NCI-H187 treated with DMSO at 0.1 percent for 48 hours (cell line): Measurements from ENCODE around the gene ZBED4.

ENCODE experiments used
- DNase-seq: peaks from one replicate; lab custom pipeline; 2025; lab: John Stamatoyannopoulos, UW

The ZBED4 gene

DNA sequence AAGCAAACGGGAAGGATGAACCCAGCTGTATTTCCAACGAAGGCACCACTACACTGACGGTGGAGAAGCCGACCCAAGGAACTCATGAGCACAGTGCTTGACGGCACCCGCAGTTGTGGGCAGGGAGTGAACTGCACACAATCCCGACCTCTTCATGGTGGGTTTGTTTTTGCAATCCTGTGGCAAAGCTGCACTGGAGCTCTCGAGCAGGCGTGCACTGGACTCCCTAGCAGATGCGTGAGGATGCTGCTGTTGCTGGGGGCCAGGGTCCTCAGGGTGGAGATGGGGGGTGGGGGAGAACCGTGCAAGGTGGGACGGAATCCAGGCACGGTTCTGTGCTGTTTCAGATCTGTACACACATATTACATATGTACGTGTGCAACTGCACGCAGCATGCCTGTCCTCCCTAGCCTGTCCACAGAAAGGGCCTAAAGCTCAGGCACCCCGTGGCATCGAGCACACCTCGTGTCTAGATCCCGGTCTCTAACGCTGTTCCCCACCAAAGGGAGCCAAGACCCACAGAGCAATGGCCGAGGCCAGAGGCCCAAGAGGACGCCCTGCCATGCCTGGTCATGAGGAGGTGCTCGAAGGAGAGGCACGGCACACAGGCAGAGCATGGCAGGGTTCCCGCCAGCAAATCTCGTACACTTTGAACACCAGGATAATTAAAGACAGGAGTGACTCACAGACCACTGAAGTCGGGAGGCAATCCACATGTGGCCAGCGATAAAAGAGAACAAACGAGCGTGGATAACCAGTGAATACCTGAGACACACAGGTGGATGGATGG, 47.0 kb downstream of the ZBED4 start:
- DNase-seq, result no peak

DNA sequence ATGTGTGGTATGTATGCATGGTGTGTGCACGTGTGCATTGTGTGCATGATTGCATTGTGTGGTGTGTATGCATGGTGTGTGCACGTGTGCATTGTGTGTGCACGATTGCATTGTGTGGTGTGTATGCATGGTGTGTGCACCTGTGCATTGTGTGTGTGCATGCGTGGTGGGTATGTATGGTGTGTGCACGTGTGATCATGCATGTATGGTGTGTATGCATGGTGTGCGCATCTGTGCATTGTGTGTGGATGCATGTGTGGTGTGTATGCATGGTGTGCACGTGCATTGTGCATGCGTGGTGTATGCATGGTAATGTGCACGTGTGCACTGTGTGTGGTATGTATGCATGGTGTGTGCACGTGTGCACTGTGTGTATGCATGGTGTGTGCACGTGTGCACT, 47.8 kb downstream of the ZBED4 start:
- DNase-seq, result no peak

DNA sequence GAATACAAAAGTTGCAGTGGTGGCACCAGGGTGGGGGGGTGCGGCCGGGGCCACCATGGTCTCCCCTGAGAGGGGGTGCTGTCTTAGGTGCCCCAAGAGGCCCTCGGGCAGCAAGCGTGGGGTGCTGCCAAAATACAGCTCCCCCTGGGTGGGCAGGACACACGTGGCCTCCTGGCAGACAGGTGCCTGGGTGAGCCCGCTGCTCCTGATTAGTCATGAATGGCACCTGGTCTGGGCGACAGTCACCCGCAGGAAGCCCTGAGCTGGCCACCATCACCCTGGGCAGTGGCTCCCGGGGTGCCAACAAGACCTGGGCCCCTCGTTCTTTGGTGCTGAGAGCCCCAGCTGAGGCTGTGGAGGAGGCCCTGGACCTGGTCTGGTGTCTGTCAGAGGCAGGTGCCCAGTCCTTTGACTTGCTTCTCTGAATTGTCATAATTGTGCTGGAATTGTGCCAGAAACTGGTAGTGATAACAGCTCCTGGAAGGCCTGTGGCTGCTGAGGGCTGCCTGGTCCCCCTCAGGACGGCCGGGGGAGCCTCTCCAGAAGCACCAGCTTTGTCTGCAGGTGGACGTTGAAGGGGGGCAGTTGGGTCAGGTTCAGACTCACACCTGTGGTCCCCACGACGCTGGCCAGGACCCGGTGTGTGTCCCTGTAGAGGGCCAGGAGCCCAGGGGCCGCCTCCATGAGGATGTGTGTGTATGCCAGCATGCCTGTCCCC, 49.8 kb downstream of the ZBED4 start:
- DNase-seq, result no peak

DNA sequence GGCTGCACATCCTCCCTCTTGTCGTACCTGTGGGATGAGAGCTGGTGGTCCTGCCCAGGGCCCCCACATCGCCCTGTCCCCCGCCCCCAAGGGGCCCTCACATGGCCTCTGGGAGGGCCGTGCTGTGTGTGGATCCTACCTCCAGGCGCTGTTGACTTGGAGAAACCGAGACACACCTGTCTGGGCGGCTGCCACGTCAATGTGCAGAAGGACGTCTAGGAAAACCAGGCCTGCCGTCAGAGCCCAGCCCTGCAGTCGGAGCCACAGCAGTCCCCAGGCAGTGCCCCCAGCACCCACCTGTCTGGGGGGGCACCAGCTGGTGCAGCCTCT, 50.4 kb downstream of the ZBED4 start:
- DNase-seq, result no peak

DNA sequence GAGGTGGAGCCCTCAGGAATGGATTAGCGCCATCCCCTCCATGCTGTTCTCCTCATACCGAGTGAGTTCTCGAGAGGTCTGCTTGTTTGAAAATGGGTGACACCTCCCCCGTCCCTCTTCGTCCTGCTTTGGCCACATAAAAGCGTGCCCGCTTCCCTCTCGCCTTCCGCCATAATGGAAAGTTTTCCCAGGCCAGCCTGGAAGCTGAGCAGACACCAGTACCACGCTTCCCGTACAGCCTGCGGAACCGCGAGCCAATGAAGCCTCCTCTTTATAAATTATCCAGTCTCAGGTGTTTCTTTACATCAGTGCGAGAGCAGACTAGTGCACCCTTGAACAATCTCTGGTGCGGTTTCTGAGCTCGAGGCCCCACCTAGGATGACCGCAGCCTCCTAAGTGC, 51.8 kb downstream of the ZBED4 start:
- DNase-seq, result no peak

DNA sequence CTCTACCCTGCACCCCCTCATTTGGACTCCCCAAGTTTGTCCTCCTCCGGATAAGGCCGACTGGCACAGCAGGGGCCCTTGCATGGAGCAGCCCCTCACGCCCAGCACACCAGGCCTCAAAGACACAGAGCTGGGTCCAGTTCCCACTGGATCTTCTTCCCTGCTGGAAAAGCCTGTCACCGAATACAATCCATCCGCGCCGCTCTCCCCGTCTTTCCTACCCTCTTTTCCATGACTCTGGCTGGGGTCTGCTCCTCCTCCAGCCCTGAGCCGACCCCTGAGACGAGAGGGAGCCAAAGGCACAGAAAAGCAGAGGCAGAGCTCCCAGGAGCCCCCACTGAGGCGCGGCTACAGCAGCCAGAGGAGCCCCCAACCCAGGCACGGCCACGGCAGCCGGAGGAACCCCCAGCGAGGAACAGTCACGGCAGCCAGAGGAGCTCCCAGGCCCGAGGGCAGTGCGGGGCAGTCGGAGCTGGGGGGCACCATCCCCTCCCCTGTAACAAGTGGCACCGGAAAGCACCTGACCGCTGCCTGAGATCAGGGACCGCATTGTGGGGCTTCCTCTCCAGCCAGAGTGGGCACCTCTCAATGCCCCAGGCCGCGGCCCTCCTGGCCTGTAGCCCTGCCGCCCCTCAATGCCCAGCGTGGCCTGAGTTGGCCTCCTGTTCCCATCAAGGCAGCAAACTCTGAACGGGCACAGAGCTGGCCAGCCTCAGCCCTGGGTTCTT, 52.6 kb downstream of the ZBED4 start:
- DNase-seq, result no peak

DNA sequence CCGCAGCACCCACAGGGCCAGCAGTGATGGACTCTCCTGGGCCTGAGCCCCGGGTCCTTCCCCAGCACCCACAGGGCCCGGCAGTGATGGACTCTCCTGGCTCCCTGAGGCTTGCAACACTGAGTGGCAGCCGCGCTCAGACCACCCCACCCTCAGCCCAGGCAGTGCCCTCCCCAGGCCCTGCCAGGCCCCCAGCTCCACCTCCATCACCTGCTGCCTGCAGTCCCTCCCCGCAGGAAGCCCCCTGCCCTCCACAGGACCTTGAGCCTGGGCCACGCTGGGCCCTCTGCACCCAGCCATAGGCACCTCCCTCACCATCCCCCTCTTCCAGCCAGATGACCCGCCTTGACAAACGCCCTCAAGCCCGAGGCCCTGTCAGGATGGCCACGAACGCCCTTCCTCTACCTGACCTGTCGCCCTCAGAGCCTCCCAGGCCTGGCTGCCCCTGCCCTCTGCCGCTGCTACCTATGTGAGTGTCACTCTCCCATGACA, 53.2 kb downstream of the ZBED4 start:
- no peak for DNase-seq

DNA sequence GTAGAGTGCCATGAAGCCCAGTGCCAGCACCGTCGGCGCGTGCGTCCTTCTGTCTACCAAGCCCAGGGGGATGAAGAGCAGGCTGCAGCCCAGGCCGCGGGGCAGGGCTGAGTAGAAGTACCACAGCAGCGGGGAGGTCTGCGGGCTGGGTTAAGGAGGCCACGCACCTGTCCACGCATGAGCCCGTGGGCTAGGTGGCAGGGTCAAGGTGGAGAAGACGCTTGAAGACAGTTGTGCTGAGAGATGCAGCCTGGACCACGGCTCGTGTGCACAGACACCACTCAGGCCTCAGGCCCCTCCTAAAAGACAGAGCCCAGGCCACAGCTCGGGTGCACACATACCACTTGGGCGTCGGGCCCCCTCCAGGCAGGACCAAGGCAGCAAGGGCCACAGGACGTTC, 54.2 kb downstream of the ZBED4 start:
- no peak for DNase-seq

DNA sequence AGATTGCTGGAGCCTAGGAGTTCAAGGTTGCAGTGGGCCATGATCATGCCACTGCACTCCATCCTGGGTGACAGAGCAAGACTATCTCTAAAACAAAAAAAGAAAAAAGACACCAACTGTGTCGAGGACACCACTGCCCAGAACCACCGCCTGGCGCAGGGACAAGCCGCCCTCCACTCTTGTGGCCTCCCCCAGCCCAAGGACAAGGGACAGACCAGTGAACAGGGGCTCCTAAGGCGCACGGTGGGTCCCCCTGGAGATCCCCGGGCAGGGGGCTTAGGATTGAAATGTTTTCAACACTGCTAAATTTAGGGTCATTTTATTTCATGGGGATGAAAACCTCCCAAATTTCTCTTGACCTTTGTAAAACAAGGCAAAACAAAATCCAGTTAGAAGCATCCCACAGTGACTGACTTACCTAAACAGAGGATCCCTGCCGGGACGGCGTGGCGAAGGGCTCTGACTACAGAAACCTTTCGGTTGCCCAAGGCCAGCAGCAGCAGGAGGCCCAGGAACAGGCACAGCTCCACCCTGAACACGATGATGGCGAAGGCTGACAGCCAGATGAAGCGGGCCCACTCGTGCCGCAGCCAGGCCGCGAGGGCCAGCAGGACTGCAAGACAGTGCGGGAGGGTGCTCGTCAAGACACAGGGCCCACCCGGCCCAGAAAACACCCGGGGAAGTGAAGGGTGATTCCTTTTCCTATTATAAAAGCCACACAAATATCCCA, 56.0 kb downstream of the ZBED4 start:
- no peak for DNase-seq

DNA sequence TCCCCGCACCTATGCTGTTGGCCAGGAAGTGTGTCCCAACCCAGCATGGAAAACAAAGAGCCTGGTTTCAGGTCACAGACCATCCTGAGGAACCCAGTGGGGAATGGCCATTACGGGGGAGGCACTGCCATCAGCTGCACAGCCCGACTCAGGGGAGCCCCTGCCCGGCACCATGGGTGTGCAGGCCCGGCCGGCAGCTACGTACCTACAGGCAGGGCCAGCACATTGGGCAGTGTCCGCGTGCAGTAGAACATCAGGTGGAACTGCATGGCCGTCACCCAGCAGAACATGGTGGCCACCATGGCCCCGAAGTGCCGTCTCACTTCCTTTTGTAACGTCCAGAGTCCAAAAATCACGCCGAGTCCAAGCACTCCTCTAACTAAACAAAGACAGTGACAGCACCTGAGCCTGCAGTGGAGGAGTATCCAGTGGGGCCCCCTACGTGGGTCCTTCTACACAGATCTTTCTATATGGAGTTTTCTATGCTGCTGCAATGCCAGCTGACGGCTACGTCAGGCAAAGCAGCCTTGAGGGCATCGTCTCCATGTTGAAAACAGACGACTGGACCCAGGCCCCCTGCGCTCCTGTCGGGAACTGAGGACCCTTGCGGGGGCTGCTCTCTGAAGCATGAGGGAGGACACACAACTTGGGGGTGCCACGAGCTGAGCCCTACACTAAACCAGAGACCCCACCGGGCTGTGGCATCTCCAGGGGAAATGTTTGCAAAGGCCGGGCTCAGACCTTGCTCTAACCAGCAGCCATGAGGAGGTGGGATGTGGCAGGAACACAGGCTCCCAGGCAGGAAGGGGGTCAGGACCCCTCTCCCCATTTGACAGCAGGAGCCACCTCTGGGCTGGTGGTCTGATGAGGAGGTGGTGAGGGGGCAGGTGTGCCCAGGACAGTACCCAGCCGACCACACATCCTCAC, 56.8 kb downstream of the ZBED4 start:
- no peak for DNase-seq

DNA sequence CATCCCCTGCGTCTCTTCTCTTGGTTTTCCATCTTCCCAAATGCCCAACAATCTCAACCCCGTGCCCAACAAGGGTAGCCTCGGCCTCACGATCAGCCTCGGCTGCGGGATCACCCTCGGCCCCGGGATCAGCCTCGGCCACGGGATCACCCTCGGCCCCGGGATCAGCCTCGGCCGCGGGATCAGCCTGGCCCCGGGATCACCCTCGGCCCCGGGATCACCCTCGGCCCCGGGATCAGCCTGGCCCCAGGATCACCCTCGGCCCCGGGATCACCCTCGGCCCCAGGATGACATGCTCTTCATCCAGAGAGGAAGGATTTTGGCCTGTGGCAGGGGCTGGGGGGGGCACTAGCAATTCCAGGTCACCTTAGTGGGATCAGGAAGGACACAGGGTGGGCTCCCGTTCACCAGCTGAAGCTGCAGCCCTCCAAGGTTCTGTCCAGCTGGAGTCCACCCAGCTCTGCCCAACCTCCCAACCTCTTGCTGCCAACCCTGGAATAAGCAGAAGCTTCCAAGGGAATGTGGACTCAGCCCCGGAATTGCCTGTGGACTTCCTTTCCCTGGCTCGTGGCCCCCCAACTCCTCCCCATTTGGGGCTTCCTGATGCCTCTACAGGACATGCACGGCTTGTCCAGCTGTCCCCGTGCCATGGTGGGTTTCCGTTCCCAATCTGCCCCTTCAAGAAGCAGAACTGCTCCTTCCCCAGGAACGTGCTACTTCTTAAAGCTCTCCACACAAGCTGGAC, 58.4 kb downstream of the ZBED4 start:
- no peak for DNase-seq

DNA sequence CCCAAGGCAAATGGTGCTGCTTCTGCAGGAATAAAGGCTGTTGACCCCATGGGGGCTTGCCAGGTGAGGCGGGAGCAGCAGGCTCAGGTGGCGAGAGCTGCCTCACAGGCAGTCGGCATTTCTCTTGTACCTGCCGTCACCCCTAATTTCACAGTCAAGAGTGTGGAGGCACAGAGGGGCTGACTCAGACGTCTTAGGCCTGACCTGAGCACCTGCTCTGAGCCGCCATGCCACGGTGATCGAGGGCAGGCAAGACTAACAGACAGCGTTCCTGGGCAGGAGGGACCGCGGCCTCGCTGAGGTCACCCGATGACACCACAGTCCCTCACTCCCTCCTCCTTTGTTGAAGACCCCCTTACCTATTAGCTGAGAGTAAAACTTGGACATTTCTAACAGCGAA, 59.4 kb downstream of the ZBED4 start:
- no peak for DNase-seq

DNA sequence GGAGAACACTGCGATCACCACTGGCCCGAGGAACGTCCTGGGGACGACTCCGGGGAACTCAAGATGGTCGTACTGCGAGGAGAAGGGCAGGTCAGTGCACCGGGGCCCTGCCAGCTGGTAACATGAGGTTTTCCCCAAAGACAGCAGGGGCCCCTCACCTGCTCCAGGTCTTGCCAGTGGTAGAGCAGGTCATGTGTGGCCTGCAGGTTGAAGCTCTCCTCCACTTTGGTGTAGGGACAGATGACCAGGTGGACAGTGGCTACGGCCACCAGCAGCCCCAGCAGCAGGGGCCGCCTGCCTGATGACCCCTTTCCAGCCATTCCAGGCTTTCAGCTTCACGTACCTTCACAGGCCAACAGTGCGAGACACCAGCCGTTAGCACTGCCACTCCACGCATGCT, 59.8 kb downstream of the ZBED4 start:
- DNase-seq, result no peak

DNA sequence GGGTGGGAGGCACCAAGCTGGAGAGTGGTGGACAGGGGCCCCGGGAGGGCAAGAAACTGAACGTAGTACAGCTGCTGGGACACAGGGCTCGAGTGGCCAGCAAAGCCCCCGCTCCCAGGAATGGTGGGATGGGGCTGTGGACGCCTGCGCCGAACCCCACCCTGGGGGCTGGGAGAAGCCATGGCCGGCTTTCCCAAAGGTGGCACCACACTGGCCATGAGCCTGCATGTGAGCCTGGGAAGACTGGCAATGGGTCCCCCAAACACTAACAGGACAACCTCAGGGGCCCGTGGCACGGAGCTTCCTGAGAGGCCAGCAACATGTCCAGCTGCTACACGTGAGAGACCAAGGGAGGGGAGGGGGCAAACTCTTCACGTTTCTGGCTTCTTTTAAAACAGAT, 60.6 kb downstream of the ZBED4 start:
- DNase-seq, result no peak

DNA sequence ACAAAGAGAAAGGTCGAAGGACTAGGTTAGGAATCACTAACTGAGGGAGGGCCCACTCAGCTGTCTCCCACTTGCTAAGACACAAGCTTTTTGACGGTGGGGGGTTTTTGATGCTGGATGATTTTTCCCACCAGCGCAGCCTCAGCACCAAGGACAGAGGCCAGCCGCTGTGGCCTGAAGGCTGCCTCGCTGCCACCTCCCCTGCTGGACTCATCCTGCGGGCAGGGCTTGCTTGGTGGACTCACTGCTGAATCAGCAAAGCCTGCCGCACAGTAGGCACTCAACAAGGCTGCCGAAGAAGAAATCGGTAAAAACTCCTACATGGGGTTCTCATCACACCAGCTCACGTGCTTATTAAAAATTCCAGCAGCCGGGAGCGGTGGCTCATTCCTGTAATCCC, 62.0 kb downstream of the ZBED4 start:
- DNase-seq, result no peak

DNA sequence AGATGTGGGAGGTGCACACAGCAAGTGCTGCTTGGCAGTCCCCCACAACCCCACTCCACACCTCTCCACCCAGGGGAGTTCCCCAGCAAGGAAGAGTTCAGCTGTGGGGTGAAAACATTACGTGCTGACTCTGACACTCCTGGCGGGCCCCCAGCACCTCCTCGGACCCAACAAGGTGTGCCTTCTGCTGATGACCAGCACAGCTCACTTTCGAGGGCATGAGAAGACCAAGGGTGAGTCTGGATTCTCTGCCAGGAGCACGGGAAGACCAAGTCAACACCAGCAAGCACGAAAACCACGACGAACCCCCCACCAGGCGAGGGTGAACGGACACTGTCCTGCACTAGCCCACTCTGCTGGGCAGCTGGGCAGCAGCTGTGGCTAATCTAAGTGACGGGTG, 63.2 kb downstream of the ZBED4 start:
- no peak for DNase-seq

DNA sequence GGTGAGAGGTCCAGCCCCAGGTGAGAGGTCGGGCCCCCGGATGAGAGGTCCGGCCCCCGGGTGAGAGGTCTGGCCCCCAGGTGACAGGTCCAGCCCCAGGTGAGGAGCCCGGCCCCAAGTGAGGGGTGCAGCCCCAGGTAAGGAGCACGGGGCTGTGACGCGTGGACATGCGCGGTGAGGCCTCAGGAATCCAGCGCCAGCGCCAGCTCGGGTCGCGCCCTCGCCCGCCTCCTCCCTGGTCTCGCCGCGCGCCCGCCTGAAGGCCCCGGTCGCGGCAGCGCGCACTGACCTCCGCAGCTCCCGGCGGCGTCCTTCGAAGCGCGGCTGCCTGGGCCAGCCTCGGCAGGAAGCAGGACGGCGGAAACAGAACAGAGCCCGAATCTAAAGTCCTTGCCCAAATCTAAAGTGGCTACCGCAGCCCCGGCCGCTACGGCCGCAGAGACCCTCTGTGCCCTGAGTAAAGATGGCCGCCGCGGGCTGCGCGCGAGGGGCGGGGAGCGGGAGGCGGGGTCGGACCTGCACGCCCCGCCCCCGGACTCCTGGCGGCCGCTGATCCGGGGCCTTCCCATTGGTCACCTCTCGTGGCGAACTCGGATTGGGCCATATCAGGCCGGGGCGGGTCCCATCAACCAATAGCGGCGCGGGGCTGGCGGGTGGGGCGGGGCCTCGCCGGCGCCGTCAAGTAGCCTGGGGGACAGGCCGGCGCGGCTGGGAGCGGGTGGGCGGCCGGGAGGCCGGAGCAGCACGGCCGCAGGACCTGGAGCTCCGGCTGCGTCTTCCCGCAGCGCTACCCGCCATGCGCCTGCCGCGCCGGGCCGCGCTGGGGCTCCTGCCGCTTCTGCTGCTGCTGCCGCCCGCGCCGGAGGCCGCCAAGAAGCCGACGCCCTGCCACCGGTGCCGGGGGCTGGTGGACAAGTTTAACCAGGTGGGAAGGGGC, 64.6 kb downstream of the ZBED4 start, which contains the start of the genes ALG12 and CRELD2:
Gene ALG12 (minus strand): TSS at position 465 of the 937 bp plus-strand sequence. CDS start 4,673 bp downstream, outside the sequence.
Gene CRELD2 (plus strand): TSS at position 661 of the 937 bp plus-strand sequence. CDS start 136 bp downstream, at position 797.
- DNase-seq, result no peak

DNA sequence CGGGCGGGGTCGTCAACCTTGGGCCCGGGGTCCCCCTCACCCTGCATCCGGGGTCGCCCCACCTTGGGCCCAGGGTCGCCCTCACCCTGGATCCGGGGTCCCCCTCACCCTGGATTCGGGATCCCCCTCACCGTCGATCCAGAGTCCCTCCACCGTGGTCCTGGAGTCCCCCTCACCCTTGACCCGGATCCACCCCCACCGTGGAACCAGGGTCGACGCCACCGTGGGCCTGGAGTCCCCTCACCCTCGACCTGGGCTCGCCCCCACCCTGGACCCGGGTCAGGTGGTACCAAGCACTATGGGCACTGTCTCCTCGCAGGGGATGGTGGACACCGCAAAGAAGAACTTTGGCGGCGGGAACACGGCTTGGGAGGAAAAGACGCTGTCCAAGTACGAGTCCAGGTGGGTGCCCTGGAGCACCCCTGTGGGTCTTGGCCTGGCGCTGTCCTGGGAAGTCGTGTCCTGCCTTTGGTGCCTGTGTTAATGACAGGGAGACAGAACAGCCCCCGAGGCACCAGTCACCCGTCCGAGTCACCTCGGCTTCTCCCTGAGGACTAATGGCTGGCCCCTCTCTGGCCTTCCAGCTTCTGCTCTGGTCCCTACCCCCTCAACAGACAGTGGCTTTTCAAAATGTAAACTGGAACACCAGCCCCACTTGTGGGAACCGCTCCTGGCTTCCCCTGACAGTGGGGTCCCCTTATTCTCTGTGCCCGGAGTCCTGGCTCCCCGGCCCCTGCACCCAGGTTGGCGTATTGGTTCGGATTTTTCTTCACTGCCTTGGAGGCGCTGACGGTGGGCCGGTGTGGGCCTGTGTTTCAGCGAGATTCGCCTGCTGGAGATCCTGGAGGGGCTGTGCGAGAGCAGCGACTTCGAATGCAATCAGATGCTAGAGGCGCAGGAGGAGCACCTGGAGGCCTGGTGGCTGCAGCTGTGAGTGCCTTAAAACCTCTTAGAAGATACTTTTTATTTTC, 65.6 kb downstream of the ZBED4 start:
- no peak for DNase-seq
